Lung (tissue), 12 donors: ENCODE results near the gene CAMKMT. TPM values are rescaled to one million over a fixed set of nuclear protein-coding genes. Genes with fewer than 3 reads are reported as not detected.

Source experiments
- ATAC-seq: fragments of 200-7000 bp; cut with Tn5 transposase; one replicate; pipeline ENCODE4 v1.9.1; 2020; ENCODE audit warnings: moderate number of reproducible peaks; ENCODE audit not compliant: insufficient read depth, low FRiP score
- DNase-seq, 3 donors: peaks; one replicate each; pipeline ENCODE4 v3.0.0-alpha.2; 2013 to 2017
- H3K27ac ChIP-seq, 2 donors: one replicate each; pipeline ENCODE4 v1.5.1; 2013; ENCODE audit warnings: mild to moderate bottlenecking in 2 of 2, moderate library complexity in 2 of 2, control low read depth in 1 of 2, inconsistent platforms in 1 of 2, low read depth in 1 of 2, low read length in 1 of 2
- H3K27me3 ChIP-seq, 3 donors: one replicate each; pipeline ENCODE4 v1.5.1; 2013; ENCODE audit warnings: low read length in 2 of 3; ENCODE audit not compliant: control insufficient read depth in 3 of 3, insufficient read depth in 3 of 3
- H3K36me3 ChIP-seq, 4 donors: one replicate each; pipeline ENCODE4 v1.5.1; 2013; ENCODE audit warnings: low read length in 4 of 4, mild to moderate bottlenecking in 1 of 4, moderate library complexity in 1 of 4; ENCODE audit not compliant: control insufficient read depth in 4 of 4, insufficient read depth in 4 of 4
- H3K4me1 ChIP-seq, 5 donors: one replicate each; pipeline ENCODE4 v1.5.1; 2013; ENCODE audit warnings: low read length in 5 of 5, mild to moderate bottlenecking in 2 of 5, moderate library complexity in 1 of 5; ENCODE audit not compliant: control insufficient read depth in 5 of 5, insufficient read depth in 5 of 5
- H3K4me3 ChIP-seq: one replicate; pipeline ENCODE4 v1.5.1; 2013; ENCODE audit warnings: mild to moderate bottlenecking, control low read depth, moderate library complexity
- H3K9ac ChIP-seq, 2 donors: one replicate each; pipeline ENCODE4 v1.5.1; 2013; ENCODE audit warnings: low read length in 2 of 2, control low read depth in 1 of 2; ENCODE audit not compliant: insufficient read depth in 1 of 2
- H3K9me3 ChIP-seq, 4 donors: one replicate each; pipeline ENCODE4 v1.5.1; 2013; ENCODE audit warnings: low read length in 3 of 4, mild to moderate bottlenecking in 1 of 4, moderate library complexity in 1 of 4; ENCODE audit not compliant: control insufficient read depth in 4 of 4, insufficient read depth in 3 of 4
- WGBS, 2 donors: extraction: QIAGEN DNeasy Blood & Tissue Kit; methylation state at CpG; one replicate each; pipeline ENCODE4 v1.1.7; 2013; 5-methylcytosine and 5-hydroxymethylcytosine counted together
- polyA plus RNA-seq, 2 donors: library from polyadenylated mRNA; stranded (reverse); fragments of 200-250 nt; gene quantifications; one replicate each; pipeline ENCODE4 v1.2.1, GENCODE V29; 2013
- total RNA-seq, 2 donors: library from RNA; depleted of rRNA in 1 of 2; stranded (reverse); fragments of >200 nt in 1 of 2; gene quantifications; one replicate each; pipeline ENCODE4 v1.2.1, GENCODE V29; 2014 to 2021
- TF ChIP-seq, protein P1 (sequence below): IDR thresholded peaks from 2 replicates; pipeline ENCODE4 v1.5.1; 2012; ENCODE audit warnings: mild to moderate bottlenecking; ENCODE audit errors: control extremely low read depth, extremely low read depth
- donor health status: control.
- donor health status: control.
- donor health status: Bipolar disorder and iron deficiency.
- donor health status: healthy.
- donor health status: DM: yes; HTN: yes; CAD: no.

CAMKMT gene
- total and polyA plus RNA-seq, 4 donors: 3.6 to 19.7 (median 8.4) TPM

DNA sequence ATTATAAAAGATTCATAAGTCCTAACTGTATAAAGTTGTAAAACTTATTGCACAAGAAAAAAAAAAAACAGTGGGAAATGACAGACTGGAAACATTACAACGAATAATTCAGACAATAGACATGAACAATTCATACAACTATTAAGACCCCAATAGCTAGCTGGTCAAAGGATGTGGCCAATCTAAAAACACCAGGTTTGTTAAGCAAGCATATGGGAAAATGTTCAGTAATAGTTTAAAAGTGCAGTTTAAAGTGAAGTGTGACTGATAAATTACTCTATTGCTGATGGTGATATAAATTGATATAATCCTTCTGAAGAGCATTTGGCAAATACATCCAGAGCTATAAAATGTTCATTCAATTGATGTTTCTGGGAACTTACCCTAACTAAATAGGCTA is 289.0 kb downstream of the CAMKMT start:
- no peak for ATAC-seq
- no peaks in the 10 kb centered on the region for H3K9me3 ChIP-seq
- H3K4me1 ChIP-seq: peaks cover 0 to 59% (median 41%) of the 10 kb centered on the region in 5 donors
- TF ChIP-seq, protein P1, sequence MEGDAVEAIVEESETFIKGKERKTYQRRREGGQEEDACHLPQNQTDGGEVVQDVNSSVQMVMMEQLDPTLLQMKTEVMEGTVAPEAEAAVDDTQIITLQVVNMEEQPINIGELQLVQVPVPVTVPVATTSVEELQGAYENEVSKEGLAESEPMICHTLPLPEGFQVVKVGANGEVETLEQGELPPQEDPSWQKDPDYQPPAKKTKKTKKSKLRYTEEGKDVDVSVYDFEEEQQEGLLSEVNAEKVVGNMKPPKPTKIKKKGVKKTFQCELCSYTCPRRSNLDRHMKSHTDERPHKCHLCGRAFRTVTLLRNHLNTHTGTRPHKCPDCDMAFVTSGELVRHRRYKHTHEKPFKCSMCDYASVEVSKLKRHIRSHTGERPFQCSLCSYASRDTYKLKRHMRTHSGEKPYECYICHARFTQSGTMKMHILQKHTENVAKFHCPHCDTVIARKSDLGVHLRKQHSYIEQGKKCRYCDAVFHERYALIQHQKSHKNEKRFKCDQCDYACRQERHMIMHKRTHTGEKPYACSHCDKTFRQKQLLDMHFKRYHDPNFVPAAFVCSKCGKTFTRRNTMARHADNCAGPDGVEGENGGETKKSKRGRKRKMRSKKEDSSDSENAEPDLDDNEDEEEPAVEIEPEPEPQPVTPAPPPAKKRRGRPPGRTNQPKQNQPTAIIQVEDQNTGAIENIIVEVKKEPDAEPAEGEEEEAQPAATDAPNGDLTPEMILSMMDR: no peak
- no peak overlapping the region for H3K4me3 ChIP-seq
- no peak overlapping the region for H3K27ac ChIP-seq
- H3K9ac ChIP-seq: no peak overlapping the region
- no peaks in the 10 kb centered on the region for H3K36me3 ChIP-seq
- peak; percentile 39 to 96 (median 93) for DNase-seq
- no peaks in the 10 kb centered on the region for H3K27me3 ChIP-seq
- WGBS, 2 donors: 58 to 88% methylated on average over 1 of the region's 1 CpG

DNA sequence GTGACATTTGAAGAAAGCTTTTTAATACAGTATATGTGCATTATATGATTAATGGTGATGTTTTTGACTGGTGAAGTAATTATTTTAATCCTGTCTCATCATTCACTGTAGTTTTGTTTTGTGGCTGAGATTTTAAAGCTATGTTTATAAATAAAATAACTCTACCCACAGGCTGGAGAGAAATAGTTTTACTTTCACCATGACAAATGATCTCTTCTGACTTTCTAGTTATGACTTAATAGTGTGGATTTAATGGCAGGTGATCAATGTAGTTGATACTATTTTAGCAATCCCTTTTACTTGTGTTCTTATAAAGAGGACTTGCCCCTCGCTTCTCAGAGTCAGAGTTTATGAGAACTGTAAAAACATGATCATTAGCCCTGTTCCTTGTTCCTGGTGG is 290.2 kb downstream of the CAMKMT start:
- TF ChIP-seq, protein P1: no peak
- 86 to 95% methylated on average over 1 of the region's 1 CpG for WGBS, 2 donors
- no peak for ATAC-seq

GRCh38 chr2:44652701-44653100 is 291.0 kb downstream of the CAMKMT start:
- Histone ChIP-seq H3K9me3 (no peaks in the 10 kb centered on the region), H3K4me3 (no peak overlapping the region), H3K27ac (no peak overlapping the region), H3K27me3 (no peaks in the 10 kb centered on the region), H3K36me3 (no peaks in the 10 kb centered on the region), H3K9ac (no peak overlapping the region), H3K4me1 (peaks cover 0 to 67% (median 34%) of the 10 kb centered on the region in 5 donors)
- TF ChIP-seq, protein P1: no peak
- DNase-seq (peak; percentile 74 to 92 (median 91)), ATAC-seq (no peak)
- 92% methylated on average over 4 of the region's 4 CpGs for WGBS, 2 donors

More for the DNA sequence above, 290.2 kb downstream of the CAMKMT start:
- H3K9me3 ChIP-seq: no peaks in the 10 kb centered on the region
- H3K4me3 ChIP-seq: no peak overlapping the region
- no peak overlapping the region for H3K9ac ChIP-seq
- no peaks in the 10 kb centered on the region for H3K36me3 ChIP-seq
- H3K4me1 ChIP-seq: peaks cover 0 to 67% (median 38%) of the 10 kb centered on the region in 5 donors
- no peak for DNase-seq
- H3K27ac ChIP-seq: no peak overlapping the region
- H3K27me3 ChIP-seq: no peaks in the 10 kb centered on the region

GRCh38 chr2:44655401-44655864 is 293.7 kb downstream of the CAMKMT start:
- peak; percentile 59 to 93 (median 88) for DNase-seq

More at GRCh38 chr2:44655401-44655864, 293.7 kb downstream of the CAMKMT start:
- WGBS, 2 donors: 84 to 86% methylated on average over 5 of the region's 5 CpGs
- H3K9me3 ChIP-seq: no peaks in the 10 kb centered on the region
- no peak for ATAC-seq
- no peaks in the 10 kb centered on the region for H3K36me3 ChIP-seq
- TF ChIP-seq, protein P1: no peak
- peaks cover 0 to 57% (median 21%) of the 10 kb centered on the region in 5 donors for H3K4me1 ChIP-seq
- no peaks in the 10 kb centered on the region for H3K27me3 ChIP-seq
- no peak overlapping the region for H3K4me3 ChIP-seq
- no peak overlapping the region for H3K27ac ChIP-seq
- H3K9ac ChIP-seq: no peak overlapping the region
